DMS 273 (cell line): ENCODE data around the gene MTMR4.
"Not testable (repeated sequence)": the region's sequence is repeated elsewhere in the genome, so short reads cannot be mapped to it uniquely, and the experiment has no call there.

Experiments used
- DNase-seq: peaks from one replicate; lab custom pipeline; 2025; ENCODE audit not compliant: unreplicated experiment; lab: John Stamatoyannopoulos, UW

Gene MTMR4

GRCh38 chr17:58513965-58514769 lies at the start of gene MTMR4:
Gene MTMR4, minus strand, starts transcription at chr17:58514638. Its CDS starts 231 bp downstream, at chr17:58514407.
- peak; percentile 94 for DNase-seq

- no peak for DNase-seq
Measured at GRCh38 chr17:58560511-58560910, 46.1 kb upstream of the MTMR4 start.

GRCh38 chr17:58557981-58558380 lies 43.5 kb upstream of the MTMR4 start:
- DNase-seq: no peak

GRCh38 chr17:58556833-58557250 lies 42.4 kb upstream of the MTMR4 start:
- DNase-seq: no peak

- DNase-seq: not testable (repeated sequence)
Measured at GRCh38 chr17:58555109-58555508, 40.7 kb upstream of the MTMR4 start.

- peak; percentile 23 for DNase-seq
Measured at GRCh38 chr17:58541249-58541648, 26.8 kb upstream of the MTMR4 start.

GRCh38 chr17:58539698-58540097 lies 25.3 kb upstream of the MTMR4 start:
- peak; percentile 35 for DNase-seq

- no peak for DNase-seq
Measured at GRCh38 chr17:58538811-58539409, 24.5 kb upstream of the MTMR4 start.

GRCh38 chr17:58537266-58537665 lies 22.8 kb upstream of the MTMR4 start:
- no peak for DNase-seq

GRCh38 chr17:58536542-58536941 lies 22.1 kb upstream of the MTMR4 start:
- no peak for DNase-seq

- DNase-seq: peak; percentile 25
Measured at GRCh38 chr17:58535431-58535830, 21.0 kb upstream of the MTMR4 start.

GRCh38 chr17:58534901-58535421 lies 20.5 kb upstream of the MTMR4 start:
- no peak for DNase-seq

- DNase-seq: no peak
Measured at GRCh38 chr17:58534331-58534730, 19.9 kb upstream of the MTMR4 start.

- DNase-seq: no peak
Measured at GRCh38 chr17:58533616-58534188, 19.3 kb upstream of the MTMR4 start.

- DNase-seq: no peak
Measured at GRCh38 chr17:58532555-58532951, 18.1 kb upstream of the MTMR4 start.

- DNase-seq: peak; percentile 74
Measured at GRCh38 chr17:58531661-58532554, 17.5 kb upstream of the MTMR4 start.

GRCh38 chr17:58531122-58531521 lies 16.7 kb upstream of the MTMR4 start:
- DNase-seq: no peak

- no peak for DNase-seq
Measured at GRCh38 chr17:58530655-58531054, 16.2 kb upstream of the MTMR4 start.

- no peak for DNase-seq
Measured at GRCh38 chr17:58529275-58529674, 14.8 kb upstream of the MTMR4 start.

GRCh38 chr17:58528443-58528842 lies 14.0 kb upstream of the MTMR4 start:
- DNase-seq: no peak

GRCh38 chr17:58527949-58528348 lies 13.5 kb upstream of the MTMR4 start:
- no peak for DNase-seq
